ENCODE results near the gene FAM184A.
A peak's percentile ranks its signal among the peaks of the same experiment; 100 is the strongest.

Gene FAM184A

GRCh38 chr6:118952683-118953082 lies 125.8 kb downstream of the FAM184A start:
- no peak for DNase-seq

- DNase-seq = no peak
These were observed 133.2 kb downstream of the FAM184A start for GRCh38 chr6:118945217-118945616.

- no peak for DNase-seq
These were observed 137.7 kb downstream of the FAM184A start for GRCh38 chr6:118940770-118941169.

GRCh38 chr6:118939683-118940082 lies 138.8 kb downstream of the FAM184A start:
- DNase-seq = no peak

- no peak for DNase-seq
These were observed 142.3 kb downstream of the FAM184A start for GRCh38 chr6:118935978-118936703.

- no peak for DNase-seq
These were observed 143.2 kb downstream of the FAM184A start for GRCh38 chr6:118935331-118935668.

GRCh38 chr6:118934461-118935330 lies 143.8 kb downstream of the FAM184A start, which contains the start of gene MCM9:
TSS of gene MCM9 (minus strand) at chr6:118935159. CDS start at chr6:118931723, 3,436 bp downstream.
- peak; percentile 78 for DNase-seq

- DNase-seq = no peak
These were observed 144.5 kb downstream of the FAM184A start for GRCh38 chr6:118933855-118934460.

GRCh38 chr6:118932421-118932820 lies 146.0 kb downstream of the FAM184A start:
- no peak for DNase-seq

- DNase-seq = no peak
These were observed 147.0 kb downstream of the FAM184A start for GRCh38 chr6:118931436-118931835.

- no peak for DNase-seq
These were observed 147.8 kb downstream of the FAM184A start for GRCh38 chr6:118930680-118931079.

GRCh38 chr6:118923035-118923434 lies 155.4 kb downstream of the FAM184A start:
- no peak for DNase-seq

GRCh38 chr6:118921084-118921483 lies 157.4 kb downstream of the FAM184A start:
- no peak for DNase-seq

- no peak for DNase-seq
These were observed 160.1 kb downstream of the FAM184A start for GRCh38 chr6:118918329-118918725.

GRCh38 chr6:118917546-118918328 lies 160.7 kb downstream of the FAM184A start:
- no peak for DNase-seq

- no peak for DNase-seq
These were observed 163.9 kb downstream of the FAM184A start for GRCh38 chr6:118914598-118914997.

- DNase-seq = no peak
These were observed 165.3 kb downstream of the FAM184A start for GRCh38 chr6:118913161-118913560.

- DNase-seq = no peak
These were observed 165.8 kb downstream of the FAM184A start for GRCh38 chr6:118912646-118913045.

Data from NCI-H510A (cell line).